ENCODE results near the gene ADAMTS2. TPM values are rescaled to one million over a fixed set of nuclear protein-coding genes. Genes with fewer than 3 reads are reported as not detected.

ADAMTS2 gene
- total and polyA plus RNA-seq, 4 donors = 12.5 to 27.1 (median 19.7) TPM

- Histone ChIP-seq H3K27me3 (ENCODE audit: control insufficient read depth, insufficient read depth, low read length) (no peaks in the 10 kb centered on the region), H3K4me1 (ENCODE audit: control insufficient read depth, insufficient read depth, low read length) (peaks cover 4% of the 10 kb centered on the region), H3K27ac (ENCODE audit: low read depth, low read length) (no peak overlapping the region), H3K36me3 (ENCODE audit: control insufficient read depth, insufficient read depth, low read length) (no peaks in the 10 kb centered on the region), H3K9me3 (ENCODE audit: control insufficient read depth, insufficient read depth, low read length) (peaks cover 2% of the 10 kb centered on the region), H3K4me3 (ENCODE audit: low read depth, low read length) (no peak overlapping the region)
- peak in 1 of 6 donors; percentile 57 for DNase-seq (ENCODE audit: low read depth in 4 of 6, low spot score in 6 of 6)
- 53% methylated on average over 19 of the region's 24 CpGs for WGBS (ENCODE audit: insufficient coverage)
These were observed 37.3 kb downstream of the ADAMTS2 start for GRCh38 chr5:179307931-179308471.

GRCh38 chr5:179307013-179307800 lies 38.1 kb downstream of the ADAMTS2 start:
- Histone ChIP-seq H3K9me3 (ENCODE audit: control insufficient read depth, insufficient read depth, low read length) (peaks cover 2% of the 10 kb centered on the region), H3K36me3 (ENCODE audit: control insufficient read depth, insufficient read depth, low read length) (no peaks in the 10 kb centered on the region), H3K4me1 (ENCODE audit: control insufficient read depth, insufficient read depth, low read length) (peaks cover 4% of the 10 kb centered on the region), H3K4me3 (ENCODE audit: low read depth, low read length) (no peak overlapping the region), H3K27me3 (ENCODE audit: control insufficient read depth, insufficient read depth, low read length) (no peaks in the 10 kb centered on the region), H3K27ac (ENCODE audit: low read depth, low read length) (no peak overlapping the region)
- 92% methylated on average over 29 of the region's 29 CpGs for WGBS (ENCODE audit: insufficient coverage)
- no peak for DNase-seq (ENCODE audit: low read depth in 4 of 6, low spot score in 6 of 6)

- Histone ChIP-seq H3K27ac (ENCODE audit: low read depth, low read length) (no peak overlapping the region), H3K27me3 (ENCODE audit: control insufficient read depth, insufficient read depth, low read length) (no peaks in the 10 kb centered on the region), H3K36me3 (ENCODE audit: control insufficient read depth, insufficient read depth, low read length) (peaks cover 4% of the 10 kb centered on the region), H3K4me3 (ENCODE audit: low read depth, low read length) (no peak overlapping the region), H3K9me3 (ENCODE audit: control insufficient read depth, insufficient read depth, low read length) (peaks cover 2% of the 10 kb centered on the region), H3K4me1 (ENCODE audit: control insufficient read depth, insufficient read depth, low read length) (peaks cover 4% of the 10 kb centered on the region)
- DNase-seq (ENCODE audit: low read depth in 4 of 6, low spot score in 6 of 6) = no peak
- WGBS (ENCODE audit: insufficient coverage) = 97% methylated on average over 6 of the region's 7 CpGs
These were observed 38.9 kb downstream of the ADAMTS2 start for GRCh38 chr5:179306191-179307012.

- no CpG with 5 or more reads among the region's 1 CpG for WGBS (ENCODE audit: insufficient coverage)
- Histone ChIP-seq H3K9me3 (ENCODE audit: control insufficient read depth, insufficient read depth, low read length) (peaks cover 2% of the 10 kb centered on the region), H3K36me3 (ENCODE audit: control insufficient read depth, insufficient read depth, low read length) (peaks cover 4% of the 10 kb centered on the region), H3K4me3 (ENCODE audit: low read depth, low read length) (no peak overlapping the region), H3K27ac (ENCODE audit: low read depth, low read length) (no peak overlapping the region), H3K27me3 (ENCODE audit: control insufficient read depth, insufficient read depth, low read length) (no peaks in the 10 kb centered on the region), H3K4me1 (ENCODE audit: control insufficient read depth, insufficient read depth, low read length) (peaks cover 10% of the 10 kb centered on the region)
- DNase-seq (ENCODE audit: low read depth in 4 of 6, low spot score in 6 of 6) = no peak
These were observed 40.4 kb downstream of the ADAMTS2 start for GRCh38 chr5:179304871-179305270.

GRCh38 chr5:179304466-179304865 lies 40.8 kb downstream of the ADAMTS2 start:
- Histone ChIP-seq H3K36me3 (ENCODE audit: control insufficient read depth, insufficient read depth, low read length) (peaks cover 4% of the 10 kb centered on the region), H3K27ac (ENCODE audit: low read depth, low read length) (no peak overlapping the region), H3K4me3 (ENCODE audit: low read depth, low read length) (no peak overlapping the region), H3K4me1 (ENCODE audit: control insufficient read depth, insufficient read depth, low read length) (peaks cover 10% of the 10 kb centered on the region), H3K27me3 (ENCODE audit: control insufficient read depth, insufficient read depth, low read length) (no peaks in the 10 kb centered on the region), H3K9me3 (ENCODE audit: control insufficient read depth, insufficient read depth, low read length) (peaks cover 2% of the 10 kb centered on the region)
- DNase-seq (ENCODE audit: low read depth in 4 of 6, low spot score in 6 of 6) = no peak
- 100% methylated on average over 1 of the region's 5 CpGs for WGBS (ENCODE audit: insufficient coverage)

- H3K27ac ChIP-seq (ENCODE audit: low read depth, low read length) = no peak overlapping the region
- peaks cover 4% of the 10 kb centered on the region for H3K36me3 ChIP-seq (ENCODE audit: control insufficient read depth, insufficient read depth, low read length)
- 92% methylated on average over 8 of the region's 14 CpGs for WGBS (ENCODE audit: insufficient coverage)
These were observed 41.6 kb downstream of the ADAMTS2 start for GRCh38 chr5:179303451-179304200.

GRCh38 chr5:179302499-179303185 lies 42.6 kb downstream of the ADAMTS2 start:
- H3K4me3 ChIP-seq (ENCODE audit: low read depth, low read length) = no peak overlapping the region
- DNase-seq (ENCODE audit: low read depth in 4 of 6, low spot score in 6 of 6) = no peak
- H3K9me3 ChIP-seq (ENCODE audit: control insufficient read depth, insufficient read depth, low read length) = peaks cover 2% of the 10 kb centered on the region
- no peak overlapping the region for H3K27ac ChIP-seq (ENCODE audit: low read depth, low read length)
- 85% methylated on average over 13 of the region's 13 CpGs for WGBS (ENCODE audit: insufficient coverage)
- no peaks in the 10 kb centered on the region for H3K27me3 ChIP-seq (ENCODE audit: control insufficient read depth, insufficient read depth, low read length)
- peaks cover 4% of the 10 kb centered on the region for H3K36me3 ChIP-seq (ENCODE audit: control insufficient read depth, insufficient read depth, low read length)
- peaks cover 8% of the 10 kb centered on the region for H3K4me1 ChIP-seq (ENCODE audit: control insufficient read depth, insufficient read depth, low read length)

More at GRCh38 chr5:179303451-179304200, 41.6 kb downstream of the ADAMTS2 start:
- Histone ChIP-seq H3K9me3 (ENCODE audit: control insufficient read depth, insufficient read depth, low read length) (peaks cover 2% of the 10 kb centered on the region), H3K4me1 (ENCODE audit: control insufficient read depth, insufficient read depth, low read length) (peaks cover 7% of the 10 kb centered on the region), H3K27me3 (ENCODE audit: control insufficient read depth, insufficient read depth, low read length) (no peaks in the 10 kb centered on the region), H3K4me3 (ENCODE audit: low read depth, low read length) (no peak overlapping the region)
- DNase-seq (ENCODE audit: low read depth in 4 of 6, low spot score in 6 of 6) = no peak

- Histone ChIP-seq H3K36me3 (ENCODE audit: control insufficient read depth, insufficient read depth, low read length) (peaks cover 4% of the 10 kb centered on the region), H3K9me3 (ENCODE audit: control insufficient read depth, insufficient read depth, low read length) (peaks cover 2% of the 10 kb centered on the region), H3K4me1 (ENCODE audit: control insufficient read depth, insufficient read depth, low read length) (peaks cover 11% of the 10 kb centered on the region), H3K27me3 (ENCODE audit: control insufficient read depth, insufficient read depth, low read length) (no peaks in the 10 kb centered on the region), H3K4me3 (ENCODE audit: low read depth, low read length) (no peak overlapping the region), H3K27ac (ENCODE audit: low read depth, low read length) (no peak overlapping the region)
- 85% methylated on average over 11 of the region's 17 CpGs for WGBS (ENCODE audit: insufficient coverage)
- no peak for DNase-seq (ENCODE audit: low read depth in 4 of 6, low spot score in 6 of 6)
These were observed 43.5 kb downstream of the ADAMTS2 start for GRCh38 chr5:179301796-179302195.

- peaks cover 4% of the 10 kb centered on the region for H3K36me3 ChIP-seq (ENCODE audit: control insufficient read depth, insufficient read depth, low read length)
- DNase-seq (ENCODE audit: low read depth in 4 of 6, low spot score in 6 of 6) = no peak
- peaks cover 2% of the 10 kb centered on the region for H3K9me3 ChIP-seq (ENCODE audit: control insufficient read depth, insufficient read depth, low read length)
- H3K4me1 ChIP-seq (ENCODE audit: control insufficient read depth, insufficient read depth, low read length) = peaks cover 11% of the 10 kb centered on the region
- H3K27me3 ChIP-seq (ENCODE audit: control insufficient read depth, insufficient read depth, low read length) = no peaks in the 10 kb centered on the region
- H3K4me3 ChIP-seq (ENCODE audit: low read depth, low read length) = no peak overlapping the region
- WGBS (ENCODE audit: insufficient coverage) = 87% methylated on average over 6 of the region's 6 CpGs
- H3K27ac ChIP-seq (ENCODE audit: low read depth, low read length) = no peak overlapping the region
These were observed 43.9 kb downstream of the ADAMTS2 start for GRCh38 chr5:179301376-179301775.

All from spinal cord (tissue), 10 donors.